MCF 10A (cell line): ENCODE results near the gene UROS. TPM values are rescaled to one million over a fixed set of nuclear protein-coding genes. Genes with fewer than 3 reads are reported as not detected.

Source experiments
- BruUV-seq: library from RNA; stranded (reverse); fragments of 400-500 nt; replicated peaks from 2 replicates; lab custom pipeline; 2021; lab: Mats Ljungman, UMichigan
- CTCF ChIA-PET: fragments of 300-600 bp; sonication (Branson Sonifier 250); formaldehyde crosslinking; extraction: SDS; loops from one replicate; lab custom pipeline; 2021; ENCODE audit warnings: antibody characterized with exemption, inconsistent platforms; lab: Yijun Ruan, JAX
- POLR2A ChIA-PET: fragments of 300-600, 350-650 bp; sonication (Branson Sonifier 250); formaldehyde crosslinking; extraction: SDS; loops from one replicate; lab custom pipeline; 2020; ENCODE audit warnings: antibody characterized with exemption, inconsistent platforms; lab: Yijun Ruan, JAX
- DNase-seq: peaks from one replicate; pipeline ENCODE4 v3.0.0-alpha.2; 2018; ENCODE audit not compliant: unreplicated experiment
- H3K27ac Mint-ChIP-seq: one replicate; pipeline ENCODE4 v1.8.0; 2022; ENCODE audit warnings: mild to moderate bottlenecking, low read depth, mixed read lengths; ENCODE audit not compliant: unreplicated experiment
- H3K27me3 Mint-ChIP-seq: one replicate; pipeline ENCODE4 v1.8.0; 2022; ENCODE audit warnings: mixed read lengths; ENCODE audit not compliant: insufficient read depth, unreplicated experiment
- H3K36me3 Mint-ChIP-seq: one replicate; pipeline ENCODE4 v1.8.0; 2022; ENCODE audit warnings: mild to moderate bottlenecking, moderate library complexity, mixed read lengths; ENCODE audit not compliant: insufficient read depth, unreplicated experiment
- H3K4me1 Mint-ChIP-seq: one replicate; pipeline ENCODE4 v1.8.0; 2022; ENCODE audit warnings: mixed read lengths; ENCODE audit not compliant: insufficient read depth, unreplicated experiment
- H3K4me3 Mint-ChIP-seq: one replicate; pipeline ENCODE4 v1.8.0; 2022; ENCODE audit warnings: mild to moderate bottlenecking, moderate library complexity, mixed read lengths; ENCODE audit not compliant: unreplicated experiment
- H3K9me3 Mint-ChIP-seq: one replicate; pipeline ENCODE4 v1.8.0; 2022; ENCODE audit warnings: mixed read lengths; ENCODE audit not compliant: unreplicated experiment
- CTCF ChIP-seq: fragments of 200-600 bp; IDR thresholded peaks from one replicate; pipeline ENCODE4 v1.8.0; 2022; ENCODE audit warnings: antibody characterized with exemption, mild to moderate bottlenecking; ENCODE audit not compliant: unreplicated experiment
- intact Hi-C: fragments of 100-400 bp; cut with micrococcal nuclease; formaldehyde crosslinking; loops from 2 replicates; pipeline ENCODE4 v1.14.1; 2022
- total RNA-seq: library from RNA; stranded (reverse); gene quantifications from 2 replicates; pipeline ENCODE4 v1.2.3, GENCODE V29; 2022

The UROS gene
- total RNA-seq, 1 experiment from 2014 or later: 64.4 TPM

GRCh38 chr10:125761961-125762360, 61.1 kb downstream of the UROS start:
- no peaks in the 10 kb centered on the region for H3K9me3 Mint-ChIP-seq
- H3K27ac Mint-ChIP-seq: no peak overlapping the region
- H3K27me3 Mint-ChIP-seq: no peaks in the 10 kb centered on the region
- DNase-seq: no peak
- intact Hi-C loops: no loop called here
- ChIA-PET POLR2A (no interaction called here), CTCF (no interaction called here)
- TF ChIP-seq CTCF: no peak
- H3K4me3 Mint-ChIP-seq: no peak overlapping the region
- H3K4me1 Mint-ChIP-seq: no peaks in the 10 kb centered on the region
- no TSS peak for BruUV-seq
- H3K36me3 Mint-ChIP-seq: peaks cover 85% of the 10 kb centered on the region

- DNase-seq: no peak
- no TSS peak for BruUV-seq
- Mint-ChIP-seq H3K36me3 (peaks cover 92% of the 10 kb centered on the region), H3K9me3 (no peaks in the 10 kb centered on the region), H3K4me1 (no peaks in the 10 kb centered on the region), H3K4me3 (no peak overlapping the region), H3K27ac (no peak overlapping the region), H3K27me3 (no peaks in the 10 kb centered on the region)
- intact Hi-C loops: no loop called here
- CTCF ChIA-PET: interaction anchor here (0.7 to 0.8 kb wide), 2 partner anchors 13 to 1505 kb away, joined by 3 to 4 read pairs; no protein-coding TSS in a partner anchor
- POLR2A ChIA-PET: no interaction called here
- TF ChIP-seq CTCF: no peak
Measured at GRCh38 chr10:125757742-125758141, 65.3 kb downstream of the UROS start.

GRCh38 chr10:125756853-125757487, 66.1 kb downstream of the UROS start:
- no peak for DNase-seq
- Mint-ChIP-seq H3K27ac (no peak overlapping the region), H3K36me3 (peaks cover 93% of the 10 kb centered on the region), H3K9me3 (no peaks in the 10 kb centered on the region), H3K4me3 (no peak overlapping the region), H3K4me1 (no peaks in the 10 kb centered on the region), H3K27me3 (no peaks in the 10 kb centered on the region)
- POLR2A ChIA-PET: no interaction called here
- CTCF ChIA-PET: no interaction called here
- BruUV-seq: no TSS peak
- TF ChIP-seq CTCF: no peak
- intact Hi-C loops: no loop called here

- ChIA-PET CTCF (interaction anchor here (0.6 kb wide), 1 partner anchor 1105 kb away, joined by 3 read pairs; no protein-coding TSS in a partner anchor), POLR2A (no interaction called here)
- no peak for DNase-seq
- no peaks in the 10 kb centered on the region for H3K4me1 Mint-ChIP-seq
- peaks cover 93% of the 10 kb centered on the region for H3K36me3 Mint-ChIP-seq
- H3K27me3 Mint-ChIP-seq: no peaks in the 10 kb centered on the region
- BruUV-seq: no TSS peak
- H3K27ac Mint-ChIP-seq: no peak overlapping the region
- no peak for TF ChIP-seq CTCF
- no peaks in the 10 kb centered on the region for H3K9me3 Mint-ChIP-seq
- no peak overlapping the region for H3K4me3 Mint-ChIP-seq
- intact Hi-C loops: no loop called here
Measured at GRCh38 chr10:125756196-125756595, 66.9 kb downstream of the UROS start.
